Activated CD4-positive, alpha-beta T cell treated with anti-CD3 and anti-CD28 coated beads, Interleukin-2, Interleukin-6, amounts not matched to agents 100 ng/mL and 50 ng/mL, durations not matched to agents 16 hours and 8 hours (primary cell): ENCODE measurements around the gene PLA2G2F.
"Not testable (repeated sequence)": the region's sequence is repeated elsewhere in the genome, so short reads cannot be mapped to it uniquely, and the experiment has no call there.

Experiments
- DNase-seq: peaks from one replicate; pipeline ENCODE4 v3.0.0-alpha.2; 2020

The PLA2G2F gene

GRCh38 chr1:20115479-20115878, 23.6 kb upstream of the PLA2G2F start:
- no peak for DNase-seq

GRCh38 chr1:20115916-20116315, 23.2 kb upstream of the PLA2G2F start:
- DNase-seq: no peak

- DNase-seq: no peak
Observed at GRCh38 chr1:20117236-20117635, 21.9 kb upstream of the PLA2G2F start.

- DNase-seq: no peak
Observed at GRCh38 chr1:20119347-20119746, 19.8 kb upstream of the PLA2G2F start, which contains the start of gene PLA2G2D. Gene PLA2G2D, minus strand, starts transcription at chr1:20119536. Its CDS starts 38 bp downstream, at chr1:20119498.

- DNase-seq: no peak
Observed at GRCh38 chr1:20120796-20121195, 18.3 kb upstream of the PLA2G2F start.

- no peak for DNase-seq
Observed at GRCh38 chr1:20123722-20124455, 15.2 kb upstream of the PLA2G2F start.

GRCh38 chr1:20124456-20125057, 14.6 kb upstream of the PLA2G2F start:
- DNase-seq: peak; percentile 25

- no peak for DNase-seq
Observed at GRCh38 chr1:20125100-20125499, 14.0 kb upstream of the PLA2G2F start.

GRCh38 chr1:20126041-20126805, 12.9 kb upstream of the PLA2G2F start:
- peak; percentile 35 for DNase-seq

GRCh38 chr1:20126806-20127440, 12.2 kb upstream of the PLA2G2F start:
- DNase-seq: no peak

GRCh38 chr1:20130518-20130917, 8.6 kb upstream of the PLA2G2F start:
- DNase-seq: not testable (repeated sequence)

- no peak for DNase-seq
Observed at GRCh38 chr1:20134995-20135394, 4.1 kb upstream of the PLA2G2F start.

GRCh38 chr1:20136249-20136648, 2.9 kb upstream of the PLA2G2F start:
- DNase-seq: no peak

- no peak for DNase-seq
Observed at GRCh38 chr1:20137055-20137454, 2.1 kb upstream of the PLA2G2F start.

- no peak for DNase-seq
Observed at GRCh38 chr1:20137604-20138003, 1.5 kb upstream of the PLA2G2F start.

- DNase-seq: no peak
Observed at GRCh38 chr1:20138346-20138745, 777 bp upstream of the PLA2G2F start.

- no peak for DNase-seq
Observed at GRCh38 chr1:20139776-20140612, 871 bp downstream of the PLA2G2F start.

- no peak for DNase-seq
Observed at GRCh38 chr1:20141001-20141400, 1.9 kb downstream of the PLA2G2F start.

GRCh38 chr1:20141466-20141865, 2.3 kb downstream of the PLA2G2F start:
- no peak for DNase-seq

- no peak for DNase-seq
Observed at GRCh38 chr1:20142001-20142710, 3.0 kb downstream of the PLA2G2F start.

GRCh38 chr1:20143318-20143717, 4.2 kb downstream of the PLA2G2F start:
- no peak for DNase-seq
